ENCODE results near the gene SLC25A13. TPM values are rescaled to one million over a fixed set of nuclear protein-coding genes. Genes with fewer than 3 reads are reported as not detected.

SLC25A13 gene
- total and polyA plus RNA-seq, 2 of the 13 experiments (the other 11 are each of a cell fraction or from before 2014, with no cell fraction given): 36.2 to 84.9 TPM

GRCh38 chr7:96321031-96321657 lies 754 bp downstream of the SLC25A13 start (continued):
- peak; percentile 39; the same call in 1 of the 2 replicates for TF ChIP-seq ARID5B (CRISPR knock-in tag; IDR thresholded peaks at IDR 0.05)
- TF ChIP-seq ZBTB7A (CRISPR knock-in tag; IDR thresholded peaks at IDR 0.05): no peak
- TF ChIP-seq, protein P1, sequence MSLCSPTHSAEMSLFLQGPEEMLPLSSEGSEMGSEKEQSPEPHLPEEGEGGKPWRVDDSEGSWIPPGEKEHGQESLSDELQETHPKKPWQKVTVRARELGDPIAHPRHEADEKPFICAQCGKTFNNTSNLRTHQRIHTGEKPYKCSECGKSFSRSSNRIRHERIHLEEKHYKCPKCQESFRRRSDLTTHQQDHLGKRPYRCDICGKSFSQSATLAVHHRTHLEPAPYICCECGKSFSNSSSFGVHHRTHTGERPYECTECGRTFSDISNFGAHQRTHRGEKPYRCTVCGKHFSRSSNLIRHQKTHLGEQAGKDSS (CRISPR knock-in tag; IDR thresholded peaks at IDR 0.05; ENCODE audit: borderline replicate concordance, low read depth): no peak
- TF ChIP-seq, protein P2, sequence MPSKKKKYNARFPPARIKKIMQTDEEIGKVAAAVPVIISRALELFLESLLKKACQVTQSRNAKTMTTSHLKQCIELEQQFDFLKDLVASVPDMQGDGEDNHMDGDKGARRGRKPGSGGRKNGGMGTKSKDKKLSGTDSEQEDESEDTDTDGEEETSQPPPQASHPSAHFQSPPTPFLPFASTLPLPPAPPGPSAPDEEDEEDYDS (CRISPR knock-in tag; IDR thresholded peaks at IDR 0.05): peak; percentile 72
- no peak for TF ChIP-seq FUBP1 (CRISPR knock-in tag; IDR thresholded peaks at IDR 0.05; ENCODE audit: borderline replicate concordance)
- TF ChIP-seq, protein P3, sequence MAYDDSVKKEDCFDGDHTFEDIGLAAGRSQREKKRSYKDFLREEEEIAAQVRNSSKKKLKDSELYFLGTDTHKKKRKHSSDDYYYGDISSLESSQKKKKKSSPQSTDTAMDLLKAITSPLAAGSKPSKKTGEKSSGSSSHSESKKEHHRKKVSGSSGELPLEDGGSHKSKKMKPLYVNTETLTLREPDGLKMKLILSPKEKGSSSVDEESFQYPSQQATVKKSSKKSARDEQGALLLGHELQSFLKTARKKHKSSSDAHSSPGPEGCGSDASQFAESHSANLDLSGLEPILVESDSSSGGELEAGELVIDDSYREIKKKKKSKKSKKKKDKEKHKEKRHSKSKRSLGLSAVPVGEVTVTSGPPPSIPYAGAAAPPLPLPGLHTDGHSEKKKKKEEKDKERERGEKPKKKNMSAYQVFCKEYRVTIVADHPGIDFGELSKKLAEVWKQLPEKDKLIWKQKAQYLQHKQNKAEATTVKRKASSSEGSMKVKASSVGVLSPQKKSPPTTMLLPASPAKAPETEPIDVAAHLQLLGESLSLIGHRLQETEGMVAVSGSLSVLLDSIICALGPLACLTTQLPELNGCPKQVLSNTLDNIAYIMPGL (CRISPR knock-in tag; IDR thresholded peaks at IDR 0.05; ENCODE audit: borderline replicate concordance in 1 of 2, low read depth in 1 of 2): peak in 1 of 2 experiments; percentile 12; a peak in 1 of 4 replicates
- TF ChIP-seq, protein P4, sequence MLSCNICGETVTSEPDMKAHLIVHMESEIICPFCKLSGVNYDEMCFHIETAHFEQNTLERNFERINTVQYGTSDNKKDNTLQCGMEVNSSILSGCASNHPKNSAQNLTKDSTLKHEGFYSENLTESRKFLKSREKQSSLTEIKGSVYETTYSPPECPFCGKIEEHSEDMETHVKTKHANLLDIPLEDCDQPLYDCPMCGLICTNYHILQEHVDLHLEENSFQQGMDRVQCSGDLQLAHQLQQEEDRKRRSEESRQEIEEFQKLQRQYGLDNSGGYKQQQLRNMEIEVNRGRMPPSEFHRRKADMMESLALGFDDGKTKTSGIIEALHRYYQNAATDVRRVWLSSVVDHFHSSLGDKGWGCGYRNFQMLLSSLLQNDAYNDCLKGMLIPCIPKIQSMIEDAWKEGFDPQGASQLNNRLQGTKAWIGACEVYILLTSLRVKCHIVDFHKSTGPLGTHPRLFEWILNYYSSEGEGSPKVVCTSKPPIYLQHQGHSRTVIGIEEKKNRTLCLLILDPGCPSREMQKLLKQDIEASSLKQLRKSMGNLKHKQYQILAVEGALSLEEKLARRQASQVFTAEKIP (CRISPR knock-in tag; IDR thresholded peaks at IDR 0.05; ENCODE audit: borderline replicate concordance): no peak
- no peak for TF ChIP-seq AGO2 (optimal IDR thresholded peaks at IDR 0.05; ENCODE audit: low read depth, low read length)
- no peak for TF ChIP-seq ZNF460 (CRISPR knock-in tag; IDR thresholded peaks at IDR 0.05; ENCODE audit: borderline replicate concordance)
- no peak for TF ChIP-seq ZNF766 (CRISPR knock-in tag; IDR thresholded peaks at IDR 0.05; ENCODE audit: borderline replicate concordance)
- no peak for TF ChIP-seq ZNF607 (CRISPR knock-in tag; IDR thresholded peaks at IDR 0.05; ENCODE audit: borderline replicate concordance)
- TF ChIP-seq MLLT10 (CRISPR knock-in tag; IDR thresholded peaks at IDR 0.05): no peak
- no peak for TF ChIP-seq NFIB (CRISPR knock-in tag; IDR thresholded peaks at IDR 0.05; ENCODE audit: borderline replicate concordance)
- TF ChIP-seq MAX (IDR thresholded peaks at IDR 0.05): no peak
